Naive thymus-derived CD8-positive, alpha-beta T cell (primary cell): ENCODE results near the gene KCNIP3. TPM values are rescaled to one million over a fixed set of nuclear protein-coding genes. Genes with fewer than 3 reads are reported as not detected.
"Not testable (repeated sequence)": the region's sequence is repeated elsewhere in the genome, so short reads cannot be mapped to it uniquely, and the experiment has no call there.

Source experiments
- ATAC-seq, 2 donors: fragments of 150-1000 bp; cut with Tn5 transposase in 1 of 2; sonication (Bioruptor Pico), chemical (Tn5 transposase) in 1 of 2; 1 replicate in 1 of 2; 2 replicates in 1 of 2; pipeline ENCODE4 v1.10.0; 2021; ENCODE audit warnings: mild to moderate bottlenecking in 2 of 2, moderate library complexity in 2 of 2
- POLR2A ChIA-PET: fragments of 350-600 bp; sonication (Branson Sonifier 250); formaldehyde crosslinking; loops from one replicate; lab custom pipeline; 2021; ENCODE audit warnings: antibody characterized with exemption; lab: Charles Lee
- DNase-seq, 10 donors: peaks; one replicate each; pipeline versions ENCODE4 v3.0.0 to v3.0.0-alpha.2; 2020 to 2022
- H3K27ac Mint-ChIP-seq, 10 donors: one replicate each; pipeline ENCODE4 v1.8.0; 2020 to 2022; ENCODE audit warnings: mild to moderate bottlenecking in 10 of 10, mixed read lengths in 10 of 10, moderate library complexity in 4 of 10, inconsistent platforms in 1 of 10
- H3K27me3 Mint-ChIP-seq, 5 donors: one replicate each; pipeline ENCODE4 v1.8.0; 2021 to 2022; ENCODE audit warnings: mixed read lengths in 5 of 5
- H3K36me3 Mint-ChIP-seq, 3 donors: one replicate each; pipeline ENCODE4 v1.8.0; 2020 to 2022; ENCODE audit warnings: mixed read lengths in 3 of 3, mild to moderate bottlenecking in 2 of 3, inconsistent platforms in 1 of 3
- H3K4me1 Mint-ChIP-seq, 4 donors: one replicate each; pipeline ENCODE4 v1.8.0; 2021 to 2022; ENCODE audit warnings: mixed read lengths in 4 of 4
- H3K4me3 Mint-ChIP-seq, 10 donors: one replicate each; pipeline ENCODE4 v1.8.0; 2020 to 2022; ENCODE audit warnings: mild to moderate bottlenecking in 10 of 10, mixed read lengths in 10 of 10, moderate library complexity in 6 of 10, inconsistent platforms in 1 of 10
- H3K9me3 Mint-ChIP-seq, 9 donors: one replicate each; pipeline ENCODE4 v1.8.0; 2020 to 2022; ENCODE audit warnings: mixed read lengths in 9 of 9, mild to moderate bottlenecking in 3 of 9, inconsistent platforms in 1 of 9, moderate library complexity in 1 of 9
- polyA plus RNA-seq, 3 donors: library from polyadenylated mRNA; unstranded; fragments of 300-500 nt; fragmentation: Illumina TruSeq; gene quantifications; one replicate each; pipeline ENCODE4 v1.2.3, GENCODE V29; 2021
- total RNA-seq, 8 experiments: library from RNA in 2 of 8; stranded (reverse) in 2 of 8; gene quantifications; one replicate each; pipeline ENCODE4 v1.2.3 and lab custom pipeline; 2021 to 2026

The KCNIP3 gene
- total and polyA plus RNA-seq, 5 experiments from 2014 or later: not detected

DNA sequence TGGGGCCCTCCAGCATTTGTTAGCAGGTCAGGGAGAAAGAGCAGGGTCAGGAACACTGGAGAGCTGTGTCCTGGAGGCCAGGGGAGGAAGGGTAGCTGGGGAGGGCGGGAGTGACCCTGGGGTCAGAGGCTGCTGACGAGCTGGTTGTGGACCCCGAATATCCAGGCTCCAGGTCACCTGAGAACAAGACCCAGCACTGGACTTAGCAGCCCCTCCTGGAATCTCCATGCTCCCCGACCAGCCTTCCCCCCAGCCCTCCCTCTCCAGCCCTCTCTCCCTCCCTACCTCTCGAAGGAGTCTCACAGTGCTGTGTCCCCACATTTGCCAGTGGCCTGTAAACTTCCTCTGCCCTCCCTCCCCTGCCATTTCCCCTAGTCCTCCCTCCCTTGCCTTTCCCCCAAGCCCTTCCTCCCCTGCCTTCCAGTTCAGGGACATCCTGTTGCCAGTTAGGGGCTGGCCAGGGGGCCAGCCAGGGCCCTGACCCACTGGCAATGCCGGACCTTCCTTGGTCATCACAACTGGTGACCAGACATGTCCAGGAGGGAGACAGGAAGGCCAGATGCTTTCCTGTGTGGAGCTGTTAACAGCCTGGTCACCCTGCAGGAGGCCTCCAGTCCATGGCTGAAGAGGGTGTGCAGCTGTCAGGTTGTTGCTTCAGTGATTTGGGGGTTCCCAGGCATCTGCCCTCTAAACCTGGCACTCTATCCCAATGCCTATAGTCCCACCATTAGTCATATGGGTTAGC lies 55.3 kb downstream of the KCNIP3 start:
- no peak overlapping the region for H3K27ac Mint-ChIP-seq
- H3K36me3 Mint-ChIP-seq: no peaks in the 10 kb centered on the region
- H3K27me3 Mint-ChIP-seq: peaks cover 7 to 22% (median 15%) of the 10 kb centered on the region in 5 donors
- peaks cover 0 to 2% (median under 1%) of the 10 kb centered on the region in 4 donors for H3K4me1 Mint-ChIP-seq
- no peak for ATAC-seq
- POLR2A ChIA-PET: no interaction called here
- peaks cover 0 to 6% (median 0%) of the 10 kb centered on the region in 9 donors for H3K9me3 Mint-ChIP-seq
- DNase-seq: peak in 2 of 10 donors; percentile 10 to 53
- H3K4me3 Mint-ChIP-seq: no peak overlapping the region

DNA sequence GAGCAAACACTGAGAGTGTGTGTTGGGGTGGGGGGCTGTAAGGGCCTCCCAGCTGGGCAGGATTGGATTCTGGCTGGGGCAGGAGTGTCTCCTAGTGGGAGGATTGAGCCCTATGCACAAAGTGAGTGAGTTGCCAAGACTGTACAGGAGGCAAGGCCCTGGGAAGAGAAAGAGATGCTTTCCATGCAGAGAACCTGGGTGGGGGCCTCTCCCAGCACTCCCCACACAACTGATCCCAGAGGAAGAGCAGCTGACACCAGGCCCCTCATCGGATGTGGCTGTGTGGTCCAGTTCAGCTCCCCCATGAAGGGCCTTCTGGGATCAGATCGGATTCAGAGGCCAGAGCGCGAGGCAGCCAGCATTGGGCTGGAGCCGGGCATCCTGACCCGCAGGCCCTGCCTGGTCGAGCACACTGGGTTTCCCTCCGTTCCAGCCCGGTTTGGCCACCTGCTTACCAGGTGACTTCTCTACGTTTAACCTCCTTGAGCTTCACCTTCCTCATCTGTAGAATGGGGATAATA lies 56.0 kb downstream of the KCNIP3 start:
- Mint-ChIP-seq H3K36me3 (no peaks in the 10 kb centered on the region), H3K4me3 (no peak overlapping the region), H3K4me1 (peaks cover 0 to 1% (median 0%) of the 10 kb centered on the region in 4 donors), H3K27ac (no peak overlapping the region), H3K9me3 (peaks cover 0 to 6% (median 0%) of the 10 kb centered on the region in 9 donors), H3K27me3 (peaks cover 6 to 16% (median 13%) of the 10 kb centered on the region in 5 donors)
- DNase-seq: peak in 1 of 10 donors; percentile 13
- POLR2A ChIA-PET: no interaction called here
- ATAC-seq: no peak

DNA sequence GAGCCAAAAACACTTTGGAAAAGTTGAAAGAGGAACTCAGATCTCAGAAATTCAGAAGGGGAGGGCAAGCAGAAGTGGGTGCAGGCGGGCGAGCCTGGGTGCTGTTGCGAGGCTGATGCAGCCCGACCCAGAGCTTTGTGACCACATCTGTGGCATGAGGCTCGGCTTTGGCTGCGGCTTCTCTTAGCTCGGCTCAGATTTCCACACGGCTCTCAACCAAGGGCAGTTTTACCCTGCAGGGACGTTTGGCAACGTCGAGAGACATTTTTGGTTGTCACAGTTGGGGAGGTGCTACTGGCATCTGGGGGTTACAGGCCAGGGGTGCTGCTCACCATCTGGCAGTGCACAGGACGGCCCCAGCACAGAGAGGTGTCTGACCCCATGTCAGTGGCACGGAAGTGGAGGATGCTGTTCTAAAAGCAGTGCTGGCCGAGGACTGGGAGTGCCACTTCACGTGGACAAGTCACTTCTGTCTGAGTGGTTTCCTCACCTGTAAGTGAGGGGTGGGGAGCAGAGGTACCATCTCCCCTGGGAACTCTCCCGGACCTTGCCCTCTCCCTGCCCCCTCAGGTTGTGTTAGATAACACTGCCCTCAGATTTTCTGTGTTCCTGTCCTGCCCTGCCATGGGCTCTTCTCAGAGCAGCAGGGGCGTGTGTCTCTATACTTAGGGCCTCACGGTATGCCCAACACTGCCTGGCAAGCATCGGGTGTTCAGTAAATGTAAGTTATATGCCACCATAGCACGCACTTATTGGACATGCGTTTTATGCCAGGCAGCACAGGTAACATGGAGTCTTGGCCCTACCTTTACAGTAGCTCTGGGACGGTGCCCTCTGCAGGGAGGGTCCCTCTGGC lies 56.7 kb downstream of the KCNIP3 start:
- H3K36me3 Mint-ChIP-seq: no peaks in the 10 kb centered on the region
- peaks cover 5 to 12% (median 9%) of the 10 kb centered on the region in 5 donors for H3K27me3 Mint-ChIP-seq
- DNase-seq (peak in 1 of 10 donors; percentile 50), ATAC-seq (no peak)
- peaks cover 0 to 6% (median 0%) of the 10 kb centered on the region in 9 donors for H3K9me3 Mint-ChIP-seq
- no peak overlapping the region for H3K4me3 Mint-ChIP-seq
- H3K27ac Mint-ChIP-seq: no peak overlapping the region
- peaks cover 0 to 1% (median 0%) of the 10 kb centered on the region in 4 donors for H3K4me1 Mint-ChIP-seq
- POLR2A ChIA-PET: no interaction called here

DNA sequence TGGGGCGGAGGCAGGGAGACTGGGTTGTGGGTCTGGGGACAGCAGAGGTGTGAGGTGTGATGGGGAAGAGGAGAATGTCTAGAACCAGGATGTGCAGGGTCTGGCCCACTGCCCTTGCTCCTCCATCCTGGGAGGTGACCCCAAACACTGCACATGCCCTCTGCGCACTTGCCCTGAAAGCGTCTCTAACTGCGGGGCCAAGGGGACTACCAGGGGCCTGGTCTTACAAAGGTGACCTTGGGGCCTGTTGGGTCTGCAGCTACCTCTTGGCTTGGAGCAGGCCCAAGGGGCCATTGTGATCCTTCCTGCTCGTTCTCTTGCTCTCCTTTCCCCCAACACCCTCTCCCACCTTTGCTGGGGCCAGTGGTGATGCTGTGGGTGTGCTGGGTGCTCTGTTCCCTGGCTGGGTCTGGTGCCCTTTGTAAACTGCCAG lies 57.3 kb downstream of the KCNIP3 start:
- DNase-seq (peak in 1 of 10 donors; percentile 24), ATAC-seq (no peak)
- peaks cover 5 to 12% (median 6%) of the 10 kb centered on the region in 5 donors for H3K27me3 Mint-ChIP-seq
- H3K4me3 Mint-ChIP-seq: no peak overlapping the region
- POLR2A ChIA-PET: no interaction called here
- no peaks in the 10 kb centered on the region for H3K36me3 Mint-ChIP-seq
- H3K27ac Mint-ChIP-seq: peak overlapping the region in 1 of 10 donors; percentile 77
- H3K9me3 Mint-ChIP-seq: peaks cover 0 to 6% (median 0%) of the 10 kb centered on the region in 9 donors
- peaks cover 0 to 1% (median 0%) of the 10 kb centered on the region in 4 donors for H3K4me1 Mint-ChIP-seq

DNA sequence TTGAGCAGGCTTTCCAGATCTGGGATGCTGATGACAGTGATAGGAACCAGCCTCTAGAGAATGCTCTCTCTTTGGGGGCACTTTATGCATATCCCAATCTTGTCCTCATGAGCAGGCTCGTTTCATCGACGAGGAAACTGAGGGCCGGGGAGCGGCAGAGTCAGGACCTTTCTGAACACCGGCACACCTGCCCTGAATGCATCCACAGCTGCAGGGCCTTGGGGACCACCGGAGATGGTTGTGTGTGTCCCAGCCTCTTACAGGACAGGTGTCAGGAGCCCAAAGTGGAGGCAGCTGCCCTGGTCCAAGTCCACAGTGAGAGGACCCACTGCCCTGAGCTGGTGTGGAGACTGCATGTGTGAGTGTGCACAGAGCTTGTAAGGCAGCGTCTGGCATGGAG lies 57.8 kb downstream of the KCNIP3 start:
- Mint-ChIP-seq H3K9me3 (peaks cover 0 to 6% (median 0%) of the 10 kb centered on the region in 9 donors), H3K36me3 (no peaks in the 10 kb centered on the region), H3K27me3 (peaks cover 3 to 12% (median 5%) of the 10 kb centered on the region in 5 donors), H3K27ac (peak overlapping the region in 1 of 10 donors; percentile 77), H3K4me3 (no peak overlapping the region), H3K4me1 (peaks cover 0 to 1% (median 0%) of the 10 kb centered on the region in 4 donors)
- ATAC-seq: no peak
- POLR2A ChIA-PET: no interaction called here
- DNase-seq: peak in 1 of 10 donors; percentile 10

DNA sequence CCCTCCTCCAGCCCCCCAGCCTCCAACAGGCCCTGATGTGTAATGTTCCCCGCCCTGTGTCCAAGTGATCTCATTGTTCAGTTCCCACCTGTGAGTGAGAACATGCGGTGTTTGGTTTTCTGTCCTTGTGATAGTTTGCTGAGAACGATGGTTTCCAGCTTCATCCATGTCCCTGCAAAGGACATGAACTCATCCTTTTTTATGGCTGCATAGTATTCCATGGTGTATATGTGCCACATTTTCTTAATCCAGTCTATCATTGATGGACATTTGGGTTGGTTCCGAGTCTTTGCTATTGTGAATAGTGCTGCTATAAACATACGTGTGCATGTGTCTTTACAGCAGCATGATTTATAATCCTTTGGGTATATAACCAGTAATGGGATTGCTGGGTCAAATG lies 58.3 kb downstream of the KCNIP3 start:
- ATAC-seq, POLR2A ChIA-PET, DNase-seq, H3K36me3 Mint-ChIP-seq, H3K4me3 Mint-ChIP-seq, H3K9me3 Mint-ChIP-seq, H3K27ac Mint-ChIP-seq, H3K4me1 Mint-ChIP-seq: not testable (repeated sequence)
- peaks cover 3 to 12% (median 5%) of the 10 kb centered on the region in 5 donors for H3K27me3 Mint-ChIP-seq

DNA sequence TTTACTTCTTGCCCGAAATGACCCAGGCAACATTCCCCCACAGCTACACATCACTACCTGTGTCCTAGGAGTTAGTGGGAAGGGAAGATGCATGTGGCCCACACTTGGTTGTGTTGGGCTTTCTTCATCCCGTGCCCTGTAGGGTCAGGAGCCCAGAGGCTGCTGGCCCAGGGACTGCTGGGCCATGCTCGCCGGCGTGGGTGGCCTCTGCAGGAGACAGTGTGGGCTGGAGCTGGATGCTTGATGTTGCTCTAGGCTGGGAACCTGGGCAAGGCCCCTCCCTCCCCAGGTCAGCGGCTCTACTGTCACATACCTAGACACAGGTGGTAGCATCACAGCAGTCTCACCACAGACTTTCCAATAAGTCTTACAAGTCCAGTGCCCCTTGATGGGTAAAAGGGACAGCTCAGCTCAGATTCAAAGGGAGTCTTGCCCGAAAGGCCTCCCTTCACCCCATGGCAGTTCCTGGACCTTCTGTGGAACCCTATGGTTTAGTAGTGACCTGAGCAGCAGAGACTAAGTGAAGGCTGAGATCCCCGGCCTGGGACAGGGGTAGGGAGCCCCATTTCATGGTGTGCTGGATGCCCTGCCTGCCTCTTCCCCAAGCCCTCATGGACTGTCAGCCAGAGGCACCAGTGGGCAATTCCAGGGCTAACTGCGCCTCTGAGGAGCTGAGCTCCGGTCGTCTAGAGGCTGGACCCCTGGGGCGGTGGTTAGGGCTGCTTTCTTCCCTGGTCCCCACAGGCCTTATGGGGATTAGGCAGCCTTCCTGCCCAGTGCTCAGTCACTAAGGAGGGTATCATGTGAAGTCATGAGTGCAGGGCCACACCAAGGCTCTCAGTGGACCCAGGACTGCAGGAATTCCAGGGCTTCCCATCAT lies 59.9 kb downstream of the KCNIP3 start:
- POLR2A ChIA-PET: no interaction called here
- peaks cover 0 to 12% (median 3%) of the 10 kb centered on the region in 5 donors for H3K27me3 Mint-ChIP-seq
- H3K36me3 Mint-ChIP-seq: no peaks in the 10 kb centered on the region
- no peak for ATAC-seq
- H3K4me1 Mint-ChIP-seq: peaks cover 0 to 1% (median 0%) of the 10 kb centered on the region in 4 donors
- no peak overlapping the region for H3K4me3 Mint-ChIP-seq
- DNase-seq: peak in 1 of 10 donors; percentile 50
- peaks cover 0 to 6% (median 0%) of the 10 kb centered on the region in 9 donors for H3K9me3 Mint-ChIP-seq
- H3K27ac Mint-ChIP-seq: no peak overlapping the region

DNA sequence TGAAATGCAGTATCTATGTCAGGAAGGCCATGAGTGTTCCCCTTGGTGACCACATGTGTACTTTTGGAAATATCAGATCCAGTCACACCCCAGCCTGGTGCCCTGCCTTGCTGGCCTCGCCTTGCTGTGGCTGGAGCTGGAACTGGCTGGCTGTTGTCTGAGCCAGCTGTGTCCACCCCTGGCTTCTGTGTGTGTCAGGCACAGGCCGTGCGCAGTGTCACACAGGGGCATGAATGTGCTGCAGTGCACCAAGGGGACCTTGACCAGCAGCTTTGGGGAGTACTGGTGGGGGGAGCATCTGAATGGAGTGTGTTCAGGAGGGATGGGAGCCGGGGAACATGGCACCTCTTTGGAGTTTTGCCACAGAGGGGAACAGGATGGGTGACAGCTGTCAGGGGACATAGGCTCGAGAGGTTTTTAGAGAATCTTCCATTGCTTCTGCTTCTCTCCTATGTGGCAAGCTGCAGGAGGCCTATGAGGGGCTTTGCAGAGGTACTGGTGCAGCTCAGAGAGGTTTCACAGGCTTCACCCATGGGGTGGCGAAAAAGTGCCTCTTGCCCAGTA lies 60.7 kb downstream of the KCNIP3 start:
- POLR2A ChIA-PET: no interaction called here
- DNase-seq (peak in 1 of 10 donors; percentile 43), ATAC-seq (no peak)
- Mint-ChIP-seq H3K4me1 (peaks cover 0 to 1% (median 0%) of the 10 kb centered on the region in 4 donors), H3K27ac (no peak overlapping the region), H3K36me3 (no peaks in the 10 kb centered on the region), H3K4me3 (no peak overlapping the region), H3K27me3 (peaks cover 0 to 12% (median 3%) of the 10 kb centered on the region in 5 donors), H3K9me3 (peaks cover 0 to 6% (median 0%) of the 10 kb centered on the region in 9 donors)

DNA sequence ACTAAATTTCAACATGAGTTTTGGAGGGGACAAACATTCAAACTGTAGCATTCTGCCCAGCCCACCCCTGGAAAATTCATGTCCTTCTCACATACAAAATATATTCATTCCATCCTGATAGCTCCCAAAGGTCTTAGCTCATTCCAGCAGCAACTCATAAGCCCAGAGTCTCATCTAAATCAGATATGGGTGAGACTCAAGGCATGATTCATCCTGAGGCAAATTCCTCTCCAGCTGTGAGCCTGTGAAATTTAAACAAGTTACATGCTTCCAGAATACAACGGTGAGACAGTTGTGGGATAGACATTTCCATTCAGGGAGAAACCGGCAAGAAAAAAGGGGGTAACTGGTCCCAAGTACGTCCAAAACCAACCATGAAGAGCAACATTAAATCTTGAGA lies 61.9 kb downstream of the KCNIP3 start:
- no peak for DNase-seq
- Mint-ChIP-seq H3K36me3 (no peaks in the 10 kb centered on the region), H3K9me3 (peaks cover 0 to 6% (median 0%) of the 10 kb centered on the region in 9 donors), H3K4me1 (peaks cover 0 to under 1% (median 0%) of the 10 kb centered on the region in 4 donors), H3K27ac (peak overlapping the region in 1 of 10 donors; percentile 5), H3K4me3 (no peak overlapping the region), H3K27me3 (peaks cover 0 to 12% (median 3%) of the 10 kb centered on the region in 5 donors)
- POLR2A ChIA-PET: no interaction called here
- no peak for ATAC-seq

DNA sequence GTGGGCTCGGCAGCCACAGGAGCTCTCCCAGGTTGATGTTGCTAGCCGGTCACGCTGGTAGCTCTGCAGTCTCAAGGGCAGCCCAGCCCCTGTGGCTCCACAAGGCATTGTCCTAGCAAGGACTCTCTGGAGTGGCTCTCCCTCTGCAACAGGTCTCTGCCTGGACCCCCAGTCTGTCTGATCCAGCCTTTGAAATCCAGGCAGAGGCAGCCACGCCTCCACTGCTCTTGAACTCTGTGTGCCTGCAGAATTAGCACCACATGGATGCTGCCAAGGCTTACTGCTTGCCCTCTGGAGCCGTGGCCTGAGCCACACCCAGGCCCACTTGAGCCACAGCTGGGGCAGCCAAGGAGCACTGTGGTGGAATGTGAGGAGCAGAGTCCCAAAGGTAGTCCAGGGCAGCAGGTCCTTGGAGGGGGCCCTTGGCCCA lies 62.4 kb downstream of the KCNIP3 start:
- H3K9me3 Mint-ChIP-seq: peaks cover 0 to 6% (median 0%) of the 10 kb centered on the region in 9 donors
- ATAC-seq (no peak), DNase-seq (peak in 1 of 10 donors; percentile 57)
- peaks cover 0 to 12% (median 4%) of the 10 kb centered on the region in 5 donors for H3K27me3 Mint-ChIP-seq
- POLR2A ChIA-PET: no interaction called here
- H3K36me3 Mint-ChIP-seq: no peaks in the 10 kb centered on the region
- H3K4me3 Mint-ChIP-seq: no peak overlapping the region
- no peaks in the 10 kb centered on the region for H3K4me1 Mint-ChIP-seq
- no peak overlapping the region for H3K27ac Mint-ChIP-seq

DNA sequence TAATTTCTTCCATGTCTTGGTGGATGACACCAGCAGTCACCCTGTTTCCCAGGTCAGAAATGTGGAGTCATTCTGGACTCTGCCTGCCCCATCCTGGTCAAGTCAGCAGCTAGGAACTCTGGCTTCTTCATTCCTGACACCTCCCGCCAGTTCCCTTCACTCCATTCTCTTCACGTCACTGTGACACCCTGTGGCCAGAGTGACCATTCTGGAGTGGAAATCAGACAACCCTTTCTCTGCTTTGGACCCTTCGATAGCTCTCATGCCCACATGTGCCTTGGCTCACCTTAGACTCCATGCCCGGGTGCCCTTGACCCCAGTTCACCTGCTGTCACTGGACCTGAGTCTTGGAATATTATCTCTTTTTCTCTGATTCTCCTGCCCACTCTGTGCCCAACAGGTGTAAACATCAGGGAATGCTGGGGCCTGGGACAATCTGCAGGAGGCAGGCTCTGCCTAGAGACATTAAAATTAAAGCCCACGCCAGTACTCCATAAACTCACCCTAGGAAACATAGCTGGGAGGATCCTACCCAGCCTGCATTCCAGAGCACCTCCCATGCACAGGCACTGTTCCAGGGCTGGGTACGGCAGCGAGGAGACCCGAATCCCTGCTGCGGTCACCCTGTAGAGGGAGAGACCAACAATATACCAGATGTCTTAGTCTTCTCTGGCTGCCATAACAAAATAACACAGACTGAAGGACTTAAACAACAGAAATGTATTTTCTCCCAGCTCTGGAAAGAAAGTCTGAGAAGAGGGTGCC lies 64.3 kb downstream of the KCNIP3 start:
- Mint-ChIP-seq H3K27me3 (peaks cover 4 to 21% (median 8%) of the 10 kb centered on the region in 5 donors), H3K27ac (no peak overlapping the region), H3K36me3 (no peaks in the 10 kb centered on the region), H3K9me3 (peaks cover 0 to 2% (median 0%) of the 10 kb centered on the region in 9 donors), H3K4me1 (no peaks in the 10 kb centered on the region), H3K4me3 (no peak overlapping the region)
- no peak for ATAC-seq
- POLR2A ChIA-PET: no interaction called here
- peak in 1 of 10 donors; percentile 6 for DNase-seq
